Fibroblast of pulmonary artery (primary cell): Measurements from ENCODE around the gene CMC2.
A peak's percentile ranks its signal among the peaks of the same experiment; 100 is the strongest.

ENCODE experiments used
- DNase-seq: peaks from one replicate; pipeline ENCODE4 v3.0.0-alpha.2; 2010; ENCODE audit warnings: low read depth
- H3K4me3 ChIP-seq: replicated peaks from 2 replicates; pipeline ENCODE4 v1.5.1; 2011; ENCODE audit warnings: low read depth, mild to moderate bottlenecking, control low read depth, low read length, moderate library complexity
- TF ChIP-seq, protein P1 (sequence below): IDR thresholded peaks from 2 replicates; pipeline ENCODE4 v1.5.1; 2011; ENCODE audit warnings: mild to moderate bottlenecking, control low read depth, low read length, inconsistent platforms; ENCODE audit errors: missing control alignments

Gene CMC2

DNA sequence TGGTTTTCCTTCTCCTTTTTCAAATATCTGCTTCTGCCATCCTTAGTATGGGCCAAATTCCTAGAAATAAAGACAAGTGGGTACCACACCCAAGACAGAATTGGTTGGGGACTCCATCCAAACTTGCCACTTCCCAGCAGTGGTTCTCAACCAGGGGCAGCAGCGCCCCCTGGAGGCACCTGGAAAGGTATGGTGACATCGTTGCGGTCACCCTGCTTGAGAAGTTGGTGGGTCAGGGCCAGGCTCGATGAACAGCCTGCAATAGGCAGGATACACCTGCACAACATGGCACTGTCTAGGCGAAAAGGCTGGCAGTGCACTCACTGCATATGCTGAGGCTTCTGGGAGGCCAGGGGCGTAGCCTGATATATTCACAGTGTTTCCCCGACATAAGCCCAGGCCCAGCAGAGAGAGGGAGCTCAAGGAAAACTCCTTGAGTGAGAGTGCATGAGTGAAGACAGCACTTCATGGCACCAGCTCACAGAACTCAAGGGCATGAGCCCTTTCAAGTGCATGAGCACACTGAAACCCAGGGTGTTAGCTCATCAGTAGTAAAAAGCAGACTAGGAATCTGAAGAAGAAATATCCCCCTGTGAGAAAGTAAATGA, 57.7 kb downstream of the CMC2 start:
- no peak overlapping the region for H3K4me3 ChIP-seq
- TF ChIP-seq, protein P1, sequence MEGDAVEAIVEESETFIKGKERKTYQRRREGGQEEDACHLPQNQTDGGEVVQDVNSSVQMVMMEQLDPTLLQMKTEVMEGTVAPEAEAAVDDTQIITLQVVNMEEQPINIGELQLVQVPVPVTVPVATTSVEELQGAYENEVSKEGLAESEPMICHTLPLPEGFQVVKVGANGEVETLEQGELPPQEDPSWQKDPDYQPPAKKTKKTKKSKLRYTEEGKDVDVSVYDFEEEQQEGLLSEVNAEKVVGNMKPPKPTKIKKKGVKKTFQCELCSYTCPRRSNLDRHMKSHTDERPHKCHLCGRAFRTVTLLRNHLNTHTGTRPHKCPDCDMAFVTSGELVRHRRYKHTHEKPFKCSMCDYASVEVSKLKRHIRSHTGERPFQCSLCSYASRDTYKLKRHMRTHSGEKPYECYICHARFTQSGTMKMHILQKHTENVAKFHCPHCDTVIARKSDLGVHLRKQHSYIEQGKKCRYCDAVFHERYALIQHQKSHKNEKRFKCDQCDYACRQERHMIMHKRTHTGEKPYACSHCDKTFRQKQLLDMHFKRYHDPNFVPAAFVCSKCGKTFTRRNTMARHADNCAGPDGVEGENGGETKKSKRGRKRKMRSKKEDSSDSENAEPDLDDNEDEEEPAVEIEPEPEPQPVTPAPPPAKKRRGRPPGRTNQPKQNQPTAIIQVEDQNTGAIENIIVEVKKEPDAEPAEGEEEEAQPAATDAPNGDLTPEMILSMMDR, result peak; percentile 71
- DNase-seq, result peak; percentile 77

DNA sequence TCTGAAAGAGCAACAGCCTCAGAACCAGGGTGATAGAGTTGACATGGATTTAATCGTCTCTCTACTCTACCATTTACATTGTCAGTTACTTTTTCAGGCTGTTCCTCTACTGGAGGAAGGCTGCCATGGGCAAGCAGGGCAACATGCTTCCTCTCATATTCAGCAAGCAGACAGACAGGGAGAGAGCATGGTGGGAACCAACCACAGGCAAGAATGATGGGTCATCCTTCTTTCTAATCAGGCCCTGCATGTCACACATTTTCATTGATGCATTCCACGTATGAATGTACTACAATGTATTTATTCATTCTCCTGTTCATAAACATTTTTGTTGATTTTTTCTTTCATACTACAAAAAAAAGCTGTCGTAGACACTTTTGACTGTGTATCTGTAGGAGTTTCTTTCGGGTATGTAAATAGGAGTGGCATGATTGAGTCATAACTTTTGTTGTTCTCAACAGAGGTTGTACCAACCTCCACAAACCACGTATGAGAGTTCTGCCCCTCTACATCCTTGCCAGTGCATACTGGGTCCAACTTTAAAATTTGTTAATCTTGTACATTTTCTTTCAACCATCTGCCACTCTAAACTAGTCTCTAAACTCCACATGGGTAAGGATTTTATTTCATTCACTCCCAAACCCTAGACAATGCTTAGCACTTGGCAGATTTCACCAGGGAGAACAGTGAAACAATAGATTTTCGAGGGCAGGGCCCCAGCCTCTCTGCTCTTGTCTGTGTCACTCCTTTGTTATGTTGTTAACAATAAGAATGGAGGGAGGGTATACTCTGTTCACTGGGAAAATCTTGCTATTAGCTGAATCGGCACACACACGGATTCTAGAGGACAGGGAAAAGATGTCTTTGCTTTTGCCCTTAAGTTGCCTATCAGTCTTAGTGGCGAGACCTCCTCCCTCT, 58.7 kb downstream of the CMC2 start:
- TF ChIP-seq, protein P1, result no peak
- H3K4me3 ChIP-seq, result no peak overlapping the region
- DNase-seq, result peak; percentile 76

- peak; percentile 29 for DNase-seq
- no peak overlapping the region for H3K4me3 ChIP-seq
- TF ChIP-seq, protein P1, result no peak
Measured at GRCh38 chr16:80947239-80947638, 59.4 kb downstream of the CMC2 start.

- DNase-seq, result no peak
- TF ChIP-seq, protein P1, result no peak
- no peak overlapping the region for H3K4me3 ChIP-seq
Measured at GRCh38 chr16:80946481-80946880, 60.2 kb downstream of the CMC2 start.

- no peak overlapping the region for H3K4me3 ChIP-seq
- TF ChIP-seq, protein P1, result no peak
- DNase-seq, result no peak
Measured at GRCh38 chr16:80940069-80940856, 66.4 kb downstream of the CMC2 start.

DNA sequence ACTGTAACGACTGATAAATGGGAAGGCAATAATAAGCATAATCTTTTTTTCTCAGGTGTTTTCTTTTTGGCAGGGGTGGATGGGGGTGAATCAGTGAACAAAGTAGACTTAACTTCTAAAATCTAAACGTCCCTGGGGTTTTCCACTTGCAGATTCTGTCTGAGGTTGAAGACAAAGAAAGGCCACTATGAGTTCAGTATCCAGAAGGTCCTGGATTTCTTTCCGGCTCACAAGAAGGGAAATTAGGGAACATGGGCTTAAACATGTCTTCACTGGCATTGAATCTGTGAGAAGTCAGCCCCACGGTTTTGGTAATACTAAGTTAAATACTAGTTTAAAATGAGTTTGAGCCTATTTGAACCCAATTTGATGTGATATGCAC, 67.8 kb downstream of the CMC2 start:
- peak overlapping the region; percentile 42 for H3K4me3 ChIP-seq
- no peak for DNase-seq
- TF ChIP-seq, protein P1, result no peak
